HG02759 (cell line): Measurements from ENCODE around the gene AUH.
A peak's percentile ranks its signal among the peaks of the same experiment; 100 is the strongest.

Experiments used
- ATAC-seq: cut with Tn5 transposase; IDR thresholded peaks from one replicate; pipeline ENCODE4 v1.9.1; 2021; ENCODE audit warnings: mild to moderate bottlenecking, moderate library complexity; ENCODE audit not compliant: unreplicated experiment

The AUH gene

GRCh38 chr9:91192381-91193086, 169.2 kb downstream of the AUH start:
- ATAC-seq = no peak

GRCh38 chr9:91191411-91192380, 170.0 kb downstream of the AUH start:
- ATAC-seq = peak; percentile 56

GRCh38 chr9:91190062-91190461, 171.7 kb downstream of the AUH start:
- ATAC-seq = no peak

- ATAC-seq = no peak
These were observed 172.8 kb downstream of the AUH start for GRCh38 chr9:91188719-91189590.

- no peak for ATAC-seq
These were observed 173.8 kb downstream of the AUH start for GRCh38 chr9:91187965-91188344.

GRCh38 chr9:91187311-91187964, 174.3 kb downstream of the AUH start:
- no peak for ATAC-seq

GRCh38 chr9:91186632-91187108, 175.0 kb downstream of the AUH start:
- no peak for ATAC-seq

GRCh38 chr9:91185193-91185886, 176.4 kb downstream of the AUH start:
- no peak for ATAC-seq

- no peak for ATAC-seq
These were observed 179.1 kb downstream of the AUH start for GRCh38 chr9:91182429-91183225.

- ATAC-seq = no peak
These were observed 180.2 kb downstream of the AUH start for GRCh38 chr9:91181541-91181940.

- no peak for ATAC-seq
These were observed 180.8 kb downstream of the AUH start for GRCh38 chr9:91180930-91181268.

- no peak for ATAC-seq
These were observed 181.3 kb downstream of the AUH start for GRCh38 chr9:91180240-91180929.

- no peak for ATAC-seq
These were observed 182.2 kb downstream of the AUH start for GRCh38 chr9:91179237-91180138.

- ATAC-seq = no peak
These were observed 183.2 kb downstream of the AUH start for GRCh38 chr9:91178281-91179236.

- ATAC-seq = no peak
These were observed 183.9 kb downstream of the AUH start for GRCh38 chr9:91177661-91178280.

GRCh38 chr9:91177081-91177480, 184.6 kb downstream of the AUH start:
- no peak for ATAC-seq
